ENCODE data around the gene ARHGAP10.

Gene ARHGAP10

GRCh38 chr4:147825451-147826287, 93.8 kb downstream of the ARHGAP10 start:
- no peak for DNase-seq (ENCODE audit: low read depth)

- DNase-seq (ENCODE audit: low read depth) = no peak
Observed at GRCh38 chr4:147826288-147826646, 94.4 kb downstream of the ARHGAP10 start.

- no peak for DNase-seq (ENCODE audit: low read depth)
Observed at GRCh38 chr4:147828331-147828905, 96.5 kb downstream of the ARHGAP10 start.

GRCh38 chr4:147829401-147830101, 97.7 kb downstream of the ARHGAP10 start:
- DNase-seq (ENCODE audit: low read depth) = no peak

- no peak for DNase-seq (ENCODE audit: low read depth)
Observed at GRCh38 chr4:147830102-147830463, 98.2 kb downstream of the ARHGAP10 start.

- DNase-seq (ENCODE audit: low read depth) = no peak
Observed at GRCh38 chr4:147830987-147831386, 99.1 kb downstream of the ARHGAP10 start.

- DNase-seq (ENCODE audit: low read depth) = no peak
Observed at GRCh38 chr4:147831551-147832171, 99.8 kb downstream of the ARHGAP10 start.

- DNase-seq (ENCODE audit: low read depth) = no peak
Observed at GRCh38 chr4:147833254-147833653, 101.4 kb downstream of the ARHGAP10 start.

GRCh38 chr4:147833741-147834140, 101.9 kb downstream of the ARHGAP10 start:
- DNase-seq (ENCODE audit: low read depth) = no peak

- no peak for DNase-seq (ENCODE audit: low read depth)
Observed at GRCh38 chr4:147834480-147834879, 102.6 kb downstream of the ARHGAP10 start.

- DNase-seq (ENCODE audit: low read depth) = no peak
Observed at GRCh38 chr4:147836807-147837206, 104.9 kb downstream of the ARHGAP10 start.

- DNase-seq (ENCODE audit: low read depth) = no peak
Observed at GRCh38 chr4:147837435-147837834, 105.5 kb downstream of the ARHGAP10 start.

- no peak for DNase-seq (ENCODE audit: low read depth)
Observed at GRCh38 chr4:147837854-147838253, 106.0 kb downstream of the ARHGAP10 start.

- no peak for DNase-seq (ENCODE audit: low read depth)
Observed at GRCh38 chr4:147839200-147839599, 107.3 kb downstream of the ARHGAP10 start.

GRCh38 chr4:147839663-147840062, 107.8 kb downstream of the ARHGAP10 start:
- DNase-seq (ENCODE audit: low read depth) = no peak

- no peak for DNase-seq (ENCODE audit: low read depth)
Observed at GRCh38 chr4:147840838-147841738, 109.2 kb downstream of the ARHGAP10 start.

- DNase-seq (ENCODE audit: low read depth) = no peak
Observed at GRCh38 chr4:147842573-147842972, 110.7 kb downstream of the ARHGAP10 start.

GRCh38 chr4:147843162-147843561, 111.3 kb downstream of the ARHGAP10 start:
- DNase-seq (ENCODE audit: low read depth) = no peak

GRCh38 chr4:147844781-147845180, 112.9 kb downstream of the ARHGAP10 start:
- no peak for DNase-seq (ENCODE audit: low read depth)

- no peak for DNase-seq (ENCODE audit: low read depth)
Observed at GRCh38 chr4:147846318-147847155, 114.6 kb downstream of the ARHGAP10 start.
